OCI-LY1 (cell line): ENCODE results near the gene MYO1D.

Experiments
- H2AFZ ChIP-seq: fragments of 200-600 bp; sonication (generic), shearing (Covaris generic); 2 replicates; pipeline ENCODE4 v1.6.0; 2014; ENCODE audit warnings: antibody characterized with exemption, mild to moderate bottlenecking, low read length
- H3F3A ChIP-seq: fragments of 200-600 bp; sonication (generic), shearing (Covaris generic); 2 replicates; pipeline ENCODE4 v1.6.0; 2014; ENCODE audit warnings: mild to moderate bottlenecking, antibody characterized with exemption, low read length, moderate library complexity; ENCODE audit not compliant: insufficient read depth
- H3K27ac ChIP-seq: fragments of 200-600 bp; sonication (generic); 2 replicates; pipeline ENCODE4 v1.5.1; 2014; ENCODE audit warnings: low read length, mixed run types, mild to moderate bottlenecking, low read depth; ENCODE audit not compliant: poor library complexity, severe bottlenecking
- H3K27me3 ChIP-seq: fragments of 200-600 bp; sonication (generic); 2 replicates; pipeline ENCODE4 v1.6.0; 2014; ENCODE audit warnings: antibody characterized with exemption, mild to moderate bottlenecking, low read length, moderate library complexity; ENCODE audit not compliant: insufficient read depth
- H3K36me3 ChIP-seq: fragments of 200-600 bp; sonication (generic); 2 replicates; pipeline ENCODE4 v1.6.1; 2014; ENCODE audit warnings: mild to moderate bottlenecking, antibody characterized with exemption, low read length, moderate library complexity, mixed read lengths; ENCODE audit not compliant: insufficient read depth
- H3K4me1 ChIP-seq: fragments of 200-600 bp; sonication (generic); 2 replicates; pipeline ENCODE4 v1.5.1; 2014; ENCODE audit warnings: mild to moderate bottlenecking, low read length, moderate library complexity; ENCODE audit not compliant: insufficient read depth, severe bottlenecking
- H3K4me2 ChIP-seq: fragments of 200-600 bp; sonication (generic), shearing (Covaris generic); 2 replicates; pipeline ENCODE4 v1.6.1; 2014; ENCODE audit warnings: low read length
- H3K4me3 ChIP-seq: fragments of 200-600 bp; sonication (generic); 2 replicates; pipeline ENCODE4 v1.5.1; 2014; ENCODE audit warnings: low read length, low read depth, mild to moderate bottlenecking, mixed read lengths; ENCODE audit not compliant: poor library complexity, severe bottlenecking
- H3K79me2 ChIP-seq: fragments of 200-600 bp; shearing (Covaris generic); 2 replicates; pipeline ENCODE4 v1.6.1; 2016; ENCODE audit warnings: mixed run types, low read length, mixed read lengths; ENCODE audit not compliant: insufficient read depth
- H3K9ac ChIP-seq: fragments of 200-600 bp; sonication (generic), shearing (Covaris generic); 2 replicates; pipeline ENCODE4 v1.6.1; 2014; ENCODE audit warnings: mild to moderate bottlenecking, low read length, mixed read lengths
- H3K9me2 ChIP-seq: fragments of 200-600 bp; sonication (generic), shearing (Covaris generic); 2 replicates; pipeline ENCODE4 v1.6.1; 2014; ENCODE audit warnings: low read depth, mild to moderate bottlenecking, low read length, mixed read lengths
- H3K9me3 ChIP-seq: fragments of 200-600 bp; shearing (Covaris generic); 2 replicates; pipeline ENCODE4 v1.6.1; 2014; ENCODE audit warnings: low read length, mixed read lengths
- H4K20me1 ChIP-seq: fragments of 200-600 bp; sonication (generic), shearing (Covaris generic); 2 replicates; pipeline ENCODE4 v1.6.0; 2016; ENCODE audit warnings: mild to moderate bottlenecking, low read length; ENCODE audit not compliant: insufficient read depth
- CTCF ChIP-seq: fragments of 200-600 bp; sonication (generic), shearing (Covaris generic); IDR thresholded peaks from 2 replicates; pipeline ENCODE4 v1.5.1; 2017; ENCODE audit warnings: mild to moderate bottlenecking, antibody characterized with exemption, low read length, moderate library complexity, mixed read lengths
- EZH2 ChIP-seq: fragments of 200-600 bp; sonication (generic), shearing (Covaris generic); IDR thresholded peaks from 2 replicates; pipeline ENCODE4 v1.8.0; 2017; ENCODE audit warnings: borderline replicate concordance, mixed run types, mild to moderate bottlenecking, antibody characterized with exemption, low read length, moderate library complexity, mixed read lengths

The MYO1D gene

GRCh38 chr17:32907583-32907982 is 30.7 kb upstream of the MYO1D start:
- Histone ChIP-seq H3K9ac (no peak overlapping the region), H3K4me2 (no peak overlapping the region), H3K4me1 (no peaks in the 10 kb centered on the region), H3K79me2 (no peaks in the 10 kb centered on the region), H2AFZ (no peak overlapping the region), H3K36me3 (no peaks in the 10 kb centered on the region), H3K4me3 (no peak overlapping the region), H3F3A (no peaks in the 10 kb centered on the region), H4K20me1 (no peaks in the 10 kb centered on the region), H3K9me3 (no peaks in the 10 kb centered on the region), H3K9me2 (no peaks in the 10 kb centered on the region), H3K27me3 (no peaks in the 10 kb centered on the region), H3K27ac (no peak overlapping the region)
- no peak for TF ChIP-seq EZH2

GRCh38 chr17:32904891-32905290 is 28.0 kb upstream of the MYO1D start:
- Histone ChIP-seq H3K27ac (no peak overlapping the region), H3K36me3 (no peaks in the 10 kb centered on the region; the same call in 1 of the 2 replicates), H3K9ac (no peak overlapping the region), H4K20me1 (no peaks in the 10 kb centered on the region), H3K4me2 (no peak overlapping the region), H3K9me3 (0 out of 2 replicates have a peak, but pooled peaks cover 2% of the 10 kb centered on the region), H3K4me3 (no peak overlapping the region), H3K4me1 (no peaks in the 10 kb centered on the region), H3K9me2 (no peaks in the 10 kb centered on the region), H3K79me2 (no peaks in the 10 kb centered on the region), H2AFZ (no peak overlapping the region), H3F3A (no peaks in the 10 kb centered on the region), H3K27me3 (no peaks in the 10 kb centered on the region)
- TF ChIP-seq CTCF: no peak
- no peak for TF ChIP-seq EZH2

GRCh38 chr17:32903774-32904673 is 27.1 kb upstream of the MYO1D start:
- Histone ChIP-seq H3K9ac (no peak overlapping the region), H3K4me1 (no peaks in the 10 kb centered on the region), H3K79me2 (no peaks in the 10 kb centered on the region), H2AFZ (no peak overlapping the region), H4K20me1 (no peaks in the 10 kb centered on the region), H3F3A (no peaks in the 10 kb centered on the region), H3K27me3 (no peaks in the 10 kb centered on the region), H3K36me3 (no peaks in the 10 kb centered on the region; the same call in 1 of the 2 replicates), H3K9me2 (no peaks in the 10 kb centered on the region), H3K27ac (no peak overlapping the region), H3K4me2 (no peak overlapping the region), H3K4me3 (no peak overlapping the region), H3K9me3 (0 out of 2 replicates have a peak, but pooled peaks cover 2% of the 10 kb centered on the region)
- TF ChIP-seq EZH2 (no peak), CTCF (no peak)

- no peaks in the 10 kb centered on the region for H3K9me2 ChIP-seq
Observed at GRCh38 chr17:32901743-32902142, 24.8 kb upstream of the MYO1D start.

More at GRCh38 chr17:32901743-32902142, 24.8 kb upstream of the MYO1D start:
- Histone ChIP-seq H3K36me3 (no peaks in the 10 kb centered on the region; the same call in 1 of the 2 replicates), H3K27me3 (no peaks in the 10 kb centered on the region), H3K4me3 (no peak overlapping the region), H3K79me2 (no peaks in the 10 kb centered on the region), H2AFZ (no peak overlapping the region), H3K4me2 (no peak overlapping the region), H3K27ac (no peak overlapping the region), H3K4me1 (no peaks in the 10 kb centered on the region), H3F3A (no peaks in the 10 kb centered on the region), H3K9me3 (0 out of 2 replicates have a peak, but pooled peaks cover 2% of the 10 kb centered on the region), H3K9ac (no peak overlapping the region), H4K20me1 (no peaks in the 10 kb centered on the region)
- no peak for TF ChIP-seq CTCF
- no peak for TF ChIP-seq EZH2
